CD4-positive, CD25-positive, alpha-beta regulatory T cell (primary cell): ENCODE measurements around the gene ISCU. TPM values are rescaled to one million over a fixed set of nuclear protein-coding genes. Genes with fewer than 3 reads are reported as not detected.
"Not testable (repeated sequence)": the region's sequence is repeated elsewhere in the genome, so short reads cannot be mapped to it uniquely, and the experiment has no call there.

Source experiments
- ATAC-seq, 2 donors: fragments of 150-1000 bp; cut with Tn5 transposase; one replicate each; pipeline ENCODE4 v1.10.0; 2021; ENCODE audit warnings: low read depth in 2 of 2, moderate number of reproducible peaks in 2 of 2, moderate library complexity in 1 of 2
- DNase-seq, 3 donors: peaks; one replicate each; pipeline versions ENCODE4 v3.0.0 to v3.0.0-alpha.2; 2012 to 2022; ENCODE audit warnings: mixed read lengths in 1 of 3
- H3K27ac ChIP-seq: one replicate; pipeline ENCODE4 v1.7.0; 2013; ENCODE audit warnings: mild to moderate bottlenecking, low read length; ENCODE audit not compliant: insufficient read depth, poor library complexity, severe bottlenecking
- H3K27me3 ChIP-seq: one replicate; pipeline ENCODE4 v1.7.0; 2013; ENCODE audit warnings: low read length; ENCODE audit not compliant: control insufficient read depth, insufficient read depth
- H3K36me3 ChIP-seq: one replicate; pipeline ENCODE4 v1.7.0; 2013; ENCODE audit warnings: mild to moderate bottlenecking, low read length, moderate library complexity; ENCODE audit not compliant: control insufficient read depth, insufficient read depth
- H3K4me1 ChIP-seq: 2 replicates; pipeline ENCODE4 v1.7.0; 2013; ENCODE audit warnings: mild to moderate bottlenecking, low read length; ENCODE audit not compliant: insufficient read depth, control insufficient read depth, poor library complexity, severe bottlenecking
- H3K4me3 ChIP-seq: one replicate; pipeline ENCODE4 v1.7.0; 2013; ENCODE audit warnings: low read depth, mild to moderate bottlenecking, low read length, moderate library complexity
- H3K9me3 ChIP-seq, 2 experiments: 1 replicate in 1 of 2; 2 replicates in 1 of 2; pipeline ENCODE4 v1.7.0; 2013; ENCODE audit warnings: low read length in 2 of 2, mild to moderate bottlenecking in 1 of 2, moderate library complexity in 1 of 2; ENCODE audit not compliant: control insufficient read depth in 2 of 2
- H3K27ac Mint-ChIP-seq, 3 donors: one replicate each; pipeline ENCODE4 v1.8.0; 2020 to 2022; ENCODE audit warnings: mild to moderate bottlenecking in 3 of 3, mixed read lengths in 3 of 3, moderate library complexity in 2 of 3
- H3K27me3 Mint-ChIP-seq: one replicate; pipeline ENCODE4 v1.8.0; 2022; ENCODE audit warnings: mild to moderate bottlenecking, mixed read lengths
- H3K36me3 Mint-ChIP-seq: one replicate; pipeline ENCODE4 v1.8.0; 2020; ENCODE audit warnings: mixed read lengths
- H3K4me1 Mint-ChIP-seq, 4 donors: one replicate each; pipeline ENCODE4 v1.8.0; 2020 to 2022; ENCODE audit warnings: mixed read lengths in 4 of 4, mild to moderate bottlenecking in 1 of 4
- H3K4me3 Mint-ChIP-seq, 4 donors: one replicate each; pipeline ENCODE4 v1.8.0; 2020 to 2022; ENCODE audit warnings: mild to moderate bottlenecking in 4 of 4, mixed read lengths in 4 of 4, moderate library complexity in 3 of 4
- H3K9me3 Mint-ChIP-seq, 7 donors: one replicate each; pipeline ENCODE4 v1.8.0; 2020 to 2022; ENCODE audit warnings: mixed read lengths in 7 of 7, mild to moderate bottlenecking in 3 of 7, moderate library complexity in 2 of 7
- polyA plus RNA-seq, 4 donors: library from polyadenylated mRNA; unstranded; fragments of 300-500 nt; fragmentation: Illumina TruSeq; gene quantifications; one replicate each; pipeline ENCODE4 v1.2.3, GENCODE V29; 2021
- total RNA-seq: library from RNA; stranded (reverse); gene quantifications from one replicate; pipeline ENCODE4 v1.2.3, GENCODE V29; 2022

Gene ISCU
- total and polyA plus RNA-seq, 5 donors from 2014 or later: 173 to 295 (median 259) TPM

DNA sequence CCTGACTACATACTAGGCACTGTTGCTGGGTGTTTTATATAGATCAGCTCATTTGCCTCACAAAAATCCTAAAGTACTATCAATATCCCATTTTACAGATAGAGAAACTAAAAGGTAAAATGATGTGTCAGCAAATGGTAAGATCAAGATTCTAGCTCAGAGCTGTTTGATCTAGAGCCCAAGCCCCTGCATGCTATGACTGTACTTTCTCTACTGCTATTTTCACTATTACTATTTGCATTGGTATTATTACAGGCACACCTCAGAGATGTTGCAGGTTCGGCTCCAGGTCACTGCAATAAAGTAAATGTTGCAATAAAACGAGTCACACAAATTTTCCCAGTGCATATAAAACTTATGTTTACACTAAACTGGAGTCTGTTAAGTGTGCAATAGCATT, 10.9 kb downstream of the ISCU start:
- peak overlapping the region; percentile 43 for H3K4me3 ChIP-seq
- no peaks in the 10 kb centered on the region for H3K9me3 ChIP-seq
- DNase-seq: peak in 1 of 3 donors; percentile 62
- Mint-ChIP-seq H3K4me3 (peak overlapping the region in 1 of 4 donors; percentile 12), H3K9me3 (no peaks in the 10 kb centered on the region), H3K27me3 (no peaks in the 10 kb centered on the region), H3K36me3 (peaks cover 8% of the 10 kb centered on the region), H3K4me1 (peaks cover 20 to 68% (median 43%) of the 10 kb centered on the region in 4 donors), H3K27ac (peak overlapping the region in 1 of 3 donors; percentile 86)
- H3K4me1 ChIP-seq: peaks cover 28% of the 10 kb centered on the region
- no peak for ATAC-seq
- H3K27ac ChIP-seq: peak overlapping the region; percentile 61
- H3K27me3 ChIP-seq: no peaks in the 10 kb centered on the region
- peaks cover 4% of the 10 kb centered on the region for H3K36me3 ChIP-seq

- H3K27me3 ChIP-seq, ATAC-seq, H3K36me3 Mint-ChIP-seq, H3K9me3 ChIP-seq, H3K27ac ChIP-seq, H3K4me3 ChIP-seq, H3K27me3 Mint-ChIP-seq, H3K36me3 ChIP-seq, H3K4me3 Mint-ChIP-seq, H3K9me3 Mint-ChIP-seq, DNase-seq: not testable (repeated sequence)
- Mint-ChIP-seq H3K4me1 (peaks cover 13 to 58% (median 34%) of the 10 kb centered on the region in 4 donors), H3K27ac (peak overlapping the region; percentile 83 to 86 (median 83))
- H3K4me1 ChIP-seq: peaks cover 19% of the 10 kb centered on the region
These were observed 11.9 kb downstream of the ISCU start for GRCh38 chr12:108574276-108574675.

DNA sequence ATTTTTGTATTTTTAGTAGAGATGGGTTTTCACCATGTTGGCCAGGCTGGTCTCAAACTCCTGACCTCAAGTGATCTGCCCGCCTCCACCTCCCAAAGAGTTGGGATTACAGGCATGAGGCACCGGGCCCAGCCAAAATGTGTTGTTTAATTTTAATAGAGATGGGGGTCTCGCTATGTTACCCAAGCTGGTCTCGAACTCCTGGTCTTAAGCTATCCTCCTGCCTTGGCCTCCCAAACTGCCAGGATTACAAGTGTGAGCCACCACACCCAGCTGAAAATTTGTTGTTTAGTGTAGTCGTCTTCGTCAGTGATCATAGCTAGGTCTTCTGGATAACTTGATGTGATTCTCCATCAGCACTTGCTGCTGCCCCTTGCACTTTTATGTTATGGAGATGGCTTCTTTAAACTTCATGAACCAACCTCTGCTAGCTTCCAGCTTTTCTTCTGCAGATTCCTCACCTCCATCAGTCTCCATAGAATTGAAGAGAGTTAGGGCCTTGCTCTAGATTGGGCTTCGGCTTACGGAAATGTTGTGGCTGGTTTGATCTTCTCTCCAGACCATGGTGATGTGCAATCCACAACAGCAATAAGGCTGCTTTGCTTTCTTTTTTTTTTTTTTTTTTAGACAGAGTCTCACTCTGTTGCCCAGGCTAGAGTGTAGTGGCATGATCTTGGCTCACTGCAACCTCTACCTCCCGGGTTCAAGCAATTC, 13.0 kb downstream of the ISCU start:
- H3K4me1 ChIP-seq: peaks cover 16% of the 10 kb centered on the region
- Mint-ChIP-seq H3K27ac (peak overlapping the region; percentile 56 to 86 (median 75)), H3K4me3 (peak overlapping the region in 2 of 4 donors; percentile 49 to 53), H3K4me1 (peaks cover 12 to 48% (median 27%) of the 10 kb centered on the region in 4 donors), H3K27me3 (no peaks in the 10 kb centered on the region), H3K36me3 (no peaks in the 10 kb centered on the region), H3K9me3 (peaks cover 0 to 2% (median 0%) of the 10 kb centered on the region in 7 donors)
- ATAC-seq: no peak
- H3K27ac ChIP-seq: no peak overlapping the region
- H3K27me3 ChIP-seq: no peaks in the 10 kb centered on the region
- H3K36me3 ChIP-seq: no peaks in the 10 kb centered on the region
- H3K9me3 ChIP-seq: no peaks in the 10 kb centered on the region
- no peak for DNase-seq
- H3K4me3 ChIP-seq: no peak overlapping the region

DNA sequence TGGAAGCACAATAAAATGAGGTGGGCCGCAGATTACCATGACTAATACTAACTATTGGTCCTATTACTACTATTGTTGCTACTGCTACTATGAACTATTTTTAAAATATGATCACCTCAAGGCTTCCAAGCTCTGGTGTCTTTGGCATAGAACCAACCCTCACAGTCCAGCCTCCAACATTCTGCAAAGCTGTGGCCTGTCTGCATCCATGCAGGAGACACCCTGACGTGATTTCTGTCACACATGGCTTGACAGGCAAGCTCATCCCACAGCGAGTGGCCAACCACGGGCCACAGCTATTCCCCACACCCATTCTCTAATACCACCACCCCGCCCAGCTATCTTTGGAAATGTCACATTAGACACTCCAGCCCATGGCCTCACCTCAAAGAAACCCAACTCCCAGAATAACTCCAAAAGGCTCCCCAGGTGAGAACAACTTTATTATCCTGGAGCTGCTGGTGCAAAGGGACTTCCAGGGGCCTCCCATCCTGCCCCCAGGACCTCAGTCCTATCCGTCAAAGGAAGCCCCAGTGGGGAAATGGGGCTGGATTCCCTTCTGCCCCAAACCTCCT, 14.4 kb downstream of the ISCU start:
- Mint-ChIP-seq H3K36me3 (no peaks in the 10 kb centered on the region), H3K4me3 (no peak overlapping the region)

DNA sequence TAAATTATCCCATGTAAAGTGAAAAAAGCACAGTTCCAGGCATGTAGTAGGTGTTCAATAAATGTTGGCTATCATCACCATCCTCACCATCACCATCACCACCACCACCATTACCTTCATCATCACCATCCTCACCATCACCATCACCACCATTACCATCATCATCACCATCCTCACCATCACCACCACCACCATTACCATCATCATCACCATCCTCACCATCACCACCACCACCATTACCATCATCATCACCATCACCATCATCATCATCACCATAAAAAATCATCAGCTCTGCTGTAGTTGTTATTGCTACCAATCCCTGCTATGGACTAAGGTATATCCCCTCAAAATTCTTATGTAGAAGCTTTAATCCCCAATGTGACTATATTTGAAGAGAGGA, 15.1 kb downstream of the ISCU start:
- DNase-seq (no peak), ATAC-seq (no peak)
- Histone ChIP-seq H3K4me1 (peaks cover 8% of the 10 kb centered on the region), H3K4me3 (no peak overlapping the region), H3K27ac (no peak overlapping the region), H3K36me3 (no peaks in the 10 kb centered on the region), H3K9me3 (no peaks in the 10 kb centered on the region), H3K27me3 (no peaks in the 10 kb centered on the region)
- no peaks in the 10 kb centered on the region for H3K36me3 Mint-ChIP-seq
- no peak overlapping the region for H3K4me3 Mint-ChIP-seq
- H3K9me3 Mint-ChIP-seq: peaks cover 0 to 2% (median 0%) of the 10 kb centered on the region in 7 donors
- H3K27ac Mint-ChIP-seq: no peak overlapping the region
- peaks cover 6 to 32% (median 18%) of the 10 kb centered on the region in 4 donors for H3K4me1 Mint-ChIP-seq
- no peaks in the 10 kb centered on the region for H3K27me3 Mint-ChIP-seq

More for the DNA sequence above, 14.4 kb downstream of the ISCU start:
- no peaks in the 10 kb centered on the region for H3K9me3 ChIP-seq
- H3K27me3 ChIP-seq: no peaks in the 10 kb centered on the region
- Mint-ChIP-seq H3K4me1 (peaks cover 7 to 38% (median 24%) of the 10 kb centered on the region in 4 donors), H3K9me3 (peaks cover 0 to 2% (median 0%) of the 10 kb centered on the region in 7 donors), H3K27me3 (no peaks in the 10 kb centered on the region), H3K27ac (no peak overlapping the region)
- no peak overlapping the region for H3K27ac ChIP-seq
- H3K4me3 ChIP-seq: no peak overlapping the region
- no peaks in the 10 kb centered on the region for H3K36me3 ChIP-seq
- ATAC-seq (no peak), DNase-seq (no peak)
- H3K4me1 ChIP-seq: peaks cover 12% of the 10 kb centered on the region

DNA sequence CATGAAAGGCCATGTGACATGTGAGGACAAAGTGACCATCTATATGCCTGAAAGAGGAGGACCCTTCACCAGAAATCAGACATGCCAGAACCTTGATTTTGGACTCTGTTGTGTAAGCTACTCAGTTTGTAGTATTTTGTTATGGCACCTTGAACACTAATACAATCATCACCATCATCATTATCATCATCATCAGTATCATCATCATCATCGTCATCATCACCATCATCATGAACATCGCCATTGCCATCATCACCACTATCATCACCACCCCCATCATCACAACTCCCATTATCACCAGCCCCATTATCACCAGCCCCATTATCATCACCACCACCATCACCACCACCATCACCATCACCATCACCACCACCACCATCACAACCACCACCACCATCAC, 15.9 kb downstream of the ISCU start:
- H3K27me3 Mint-ChIP-seq: no peaks in the 10 kb centered on the region
- no peaks in the 10 kb centered on the region for H3K9me3 ChIP-seq
- peak overlapping the region in 1 of 3 donors; percentile 72 for H3K27ac Mint-ChIP-seq
- ATAC-seq (no peak), DNase-seq (no peak)
- no peak overlapping the region for H3K4me3 ChIP-seq
- H3K36me3 Mint-ChIP-seq: no peaks in the 10 kb centered on the region
- no peaks in the 10 kb centered on the region for H3K36me3 ChIP-seq
- no peak overlapping the region for H3K27ac ChIP-seq
- no peak overlapping the region for H3K4me3 Mint-ChIP-seq
- no peaks in the 10 kb centered on the region for H3K27me3 ChIP-seq
- H3K4me1 ChIP-seq: peaks cover 5% of the 10 kb centered on the region
- peaks cover 0 to 24% (median 11%) of the 10 kb centered on the region in 4 donors for H3K4me1 Mint-ChIP-seq
- H3K9me3 Mint-ChIP-seq: peaks cover 0 to 2% (median 0%) of the 10 kb centered on the region in 7 donors

DNA sequence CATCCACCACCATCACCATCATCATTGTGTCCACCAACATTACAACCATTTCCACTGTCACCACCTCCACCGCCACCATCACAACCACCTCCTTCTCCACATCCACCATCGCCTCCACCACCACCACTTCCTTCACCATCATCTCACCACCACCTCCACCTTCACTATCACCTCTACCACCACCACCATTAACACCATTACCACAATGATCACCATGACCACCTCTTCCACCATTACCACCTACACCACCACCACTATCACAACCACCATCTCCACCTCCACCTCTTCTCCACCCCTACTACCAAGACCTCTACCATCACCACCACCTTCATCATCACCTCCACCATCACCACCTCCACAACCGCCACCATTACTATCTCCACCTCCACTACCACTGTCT, 16.4 kb downstream of the ISCU start:
- no peak overlapping the region for H3K4me3 Mint-ChIP-seq

More for the DNA sequence above, 16.4 kb downstream of the ISCU start:
- no peaks in the 10 kb centered on the region for H3K4me1 ChIP-seq
- peaks cover 0 to 20% (median 7%) of the 10 kb centered on the region in 4 donors for H3K4me1 Mint-ChIP-seq
- H3K27ac Mint-ChIP-seq: peak overlapping the region in 2 of 3 donors; percentile 34 to 72
- H3K27me3 Mint-ChIP-seq: no peaks in the 10 kb centered on the region
- H3K9me3 Mint-ChIP-seq: peaks cover 0 to 2% (median 0%) of the 10 kb centered on the region in 7 donors
- ATAC-seq (no peak), DNase-seq (no peak)
- H3K27me3 ChIP-seq: no peaks in the 10 kb centered on the region
- no peaks in the 10 kb centered on the region for H3K36me3 ChIP-seq
- no peak overlapping the region for H3K4me3 ChIP-seq
- H3K9me3 ChIP-seq: no peaks in the 10 kb centered on the region
- no peaks in the 10 kb centered on the region for H3K36me3 Mint-ChIP-seq
- no peak overlapping the region for H3K27ac ChIP-seq
